Middle frontal gyrus (tissue), 1 donor: Measurements from ENCODE around the gene GRID2.
"Not testable (repeated sequence)": the region's sequence is repeated elsewhere in the genome, so short reads cannot be mapped to it uniquely, and the experiment has no call there.

Source experiments
- DNase-seq: peaks from one replicate; pipeline ENCODE4 v3.0.0-alpha.2; 2015; ENCODE audit warnings: low spot score; ENCODE audit errors: extremely low spot score

Gene GRID2

DNA sequence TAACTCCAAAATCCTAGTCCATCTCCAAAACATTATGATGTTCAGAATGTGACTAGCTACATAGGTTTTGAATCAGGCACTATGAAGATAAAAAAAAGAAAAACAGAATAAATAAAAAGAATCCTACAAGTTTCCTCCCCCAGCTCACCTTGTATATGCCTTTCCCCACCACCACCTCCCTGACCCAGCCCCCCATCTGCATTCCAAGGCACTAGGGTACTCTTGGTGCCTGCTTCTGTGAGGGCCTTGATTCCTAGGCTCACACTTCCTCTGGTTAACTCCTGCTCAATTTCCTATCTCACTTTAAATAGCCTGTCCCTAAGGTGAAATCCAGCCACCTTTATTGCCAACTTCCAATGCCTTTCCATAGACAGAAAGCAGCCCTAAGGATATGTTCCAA lies 1346.1 kb downstream of the GRID2 start:
- no peak for DNase-seq

DNA sequence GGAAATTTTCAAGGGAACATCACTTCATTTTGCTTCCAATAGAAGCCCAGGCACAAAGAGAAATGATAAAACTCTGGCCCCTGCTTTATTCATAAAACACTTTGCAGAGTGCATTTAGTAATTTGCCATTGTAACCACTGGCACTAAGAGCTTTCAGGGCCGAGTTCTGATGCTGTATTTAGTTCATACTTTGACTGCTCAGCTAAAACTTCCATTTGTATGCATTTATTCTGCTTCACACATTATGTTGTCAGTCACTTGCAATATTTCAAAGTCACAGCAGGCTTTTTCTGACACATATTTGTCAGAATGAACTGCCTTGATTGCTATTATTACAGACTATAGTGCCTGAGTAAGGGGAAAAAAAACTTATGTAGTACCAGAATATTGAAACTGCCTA lies 1350.4 kb downstream of the GRID2 start:
- DNase-seq: no peak

DNA sequence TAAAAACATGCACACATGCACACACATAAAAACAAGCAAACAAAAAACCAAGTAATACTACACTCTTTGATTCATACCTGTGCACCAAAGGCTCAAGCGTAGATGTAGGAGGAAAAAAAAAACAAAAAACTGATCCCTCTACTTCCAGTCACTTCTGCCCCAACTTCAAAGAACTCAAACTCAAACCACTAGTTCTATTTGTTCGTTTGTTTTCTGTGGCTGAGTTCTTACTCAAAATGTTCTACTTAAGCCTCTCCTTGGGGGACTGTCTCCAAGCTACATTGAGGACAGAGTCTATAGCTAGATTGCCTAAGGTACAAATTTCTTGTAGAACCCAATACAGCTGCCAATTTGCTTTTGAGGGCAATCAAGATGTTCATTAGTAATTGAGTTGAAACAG lies 1353.8 kb downstream of the GRID2 start:
- no peak for DNase-seq

GRCh38 chr4:93658443-93658842 lies 1354.7 kb downstream of the GRID2 start:
- DNase-seq: no peak

DNA sequence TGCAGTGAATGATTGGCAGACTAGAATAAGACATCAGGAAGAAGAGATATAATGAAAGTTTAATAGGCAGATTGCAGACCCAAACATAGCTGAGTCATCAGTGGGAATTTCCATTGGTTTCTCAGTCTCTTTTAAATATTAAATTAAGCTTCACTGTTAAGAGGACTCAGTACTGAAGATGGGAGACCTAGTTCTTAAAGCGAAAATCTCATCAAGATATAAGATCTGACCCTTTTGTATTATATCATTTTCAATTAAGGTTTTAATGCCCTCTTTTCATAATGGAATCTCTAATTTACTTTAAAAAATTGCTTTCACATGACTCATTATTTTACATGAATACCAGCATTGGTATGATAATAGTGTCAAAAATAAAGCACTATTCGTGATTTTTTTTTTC lies 1355.9 kb downstream of the GRID2 start:
- no peak for DNase-seq

DNA sequence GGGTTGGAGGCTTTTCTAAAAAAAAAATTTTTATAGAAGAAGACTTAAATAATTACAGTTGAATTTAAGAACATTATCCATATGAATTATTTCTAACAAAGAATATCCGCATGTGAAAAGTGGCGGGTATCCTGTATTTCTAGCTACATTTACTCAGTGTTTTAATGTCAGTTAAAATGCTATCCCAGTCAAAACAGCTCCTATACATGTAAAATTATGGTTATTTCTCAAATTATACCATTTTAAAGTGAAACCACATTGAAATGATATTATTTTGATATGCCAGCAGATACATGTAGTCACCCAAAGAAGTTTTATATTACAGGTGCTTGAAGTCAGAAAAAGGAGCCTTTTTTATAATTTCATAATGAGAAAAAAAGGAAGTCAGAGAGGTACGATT lies 1356.3 kb downstream of the GRID2 start:
- DNase-seq: no peak

DNA sequence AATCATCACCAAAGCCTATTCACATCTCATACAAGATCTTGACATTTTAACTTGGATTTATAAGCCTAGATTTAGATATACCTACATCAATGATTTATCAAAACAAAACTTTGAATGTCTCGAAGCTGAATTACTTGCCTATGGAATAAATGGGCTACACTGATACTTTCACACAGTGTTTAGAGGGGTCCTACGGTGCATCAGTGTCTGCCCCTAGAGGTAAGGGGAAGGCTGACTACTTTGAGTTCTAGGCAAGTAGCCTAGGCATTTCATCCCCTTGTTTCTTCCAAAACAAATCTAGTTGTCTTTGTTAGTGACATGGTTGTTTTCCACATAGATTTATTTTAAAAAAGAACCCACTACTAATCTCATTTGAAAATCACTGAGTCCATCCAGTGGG lies 1366.7 kb downstream of the GRID2 start:
- DNase-seq: no peak

- DNase-seq: no peak
Measured at GRCh38 chr4:93671093-93671492, 1367.3 kb downstream of the GRID2 start.

DNA sequence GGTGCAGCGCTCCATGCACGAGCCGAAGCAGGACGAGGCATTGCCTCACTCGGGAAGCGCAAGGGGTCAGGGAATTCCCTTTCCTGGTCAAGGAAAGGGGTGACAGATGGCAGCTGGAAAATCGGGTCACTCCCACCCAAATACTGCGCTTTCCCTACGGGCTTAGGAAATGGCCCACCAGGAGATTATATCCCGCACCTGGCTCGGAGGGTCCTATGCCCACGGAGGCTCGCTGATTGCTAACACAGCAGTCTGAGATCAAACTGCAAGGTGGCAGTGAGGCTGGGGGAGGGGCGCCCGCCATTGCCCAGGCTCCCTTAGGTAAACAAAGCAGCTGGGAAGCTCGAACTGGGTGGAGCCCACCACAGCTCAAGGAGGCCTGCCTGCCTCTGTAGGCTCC lies 1373.2 kb downstream of the GRID2 start:
- DNase-seq: not testable (repeated sequence)

DNA sequence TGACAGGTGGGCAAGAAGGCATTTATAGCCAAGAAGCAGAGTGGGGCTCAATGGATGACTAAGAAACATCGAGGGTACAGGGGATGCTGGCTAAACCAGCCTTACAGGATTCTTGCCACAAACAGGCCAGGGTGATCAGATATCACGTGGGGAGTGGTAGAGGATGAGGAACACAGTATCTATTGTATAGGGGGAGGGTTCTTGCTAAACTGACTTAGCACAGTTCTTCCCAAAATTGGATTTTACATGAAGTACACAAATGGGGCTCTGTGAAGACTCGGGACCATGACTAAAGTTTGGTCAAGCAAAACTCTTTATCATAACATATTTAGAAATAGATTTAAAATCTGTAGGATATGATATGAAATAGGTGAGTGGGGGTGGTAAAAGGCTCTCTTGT lies 1380.8 kb downstream of the GRID2 start:
- no peak for DNase-seq

- DNase-seq: no peak
Measured at GRCh38 chr4:93687304-93687703, 1383.5 kb downstream of the GRID2 start.

DNA sequence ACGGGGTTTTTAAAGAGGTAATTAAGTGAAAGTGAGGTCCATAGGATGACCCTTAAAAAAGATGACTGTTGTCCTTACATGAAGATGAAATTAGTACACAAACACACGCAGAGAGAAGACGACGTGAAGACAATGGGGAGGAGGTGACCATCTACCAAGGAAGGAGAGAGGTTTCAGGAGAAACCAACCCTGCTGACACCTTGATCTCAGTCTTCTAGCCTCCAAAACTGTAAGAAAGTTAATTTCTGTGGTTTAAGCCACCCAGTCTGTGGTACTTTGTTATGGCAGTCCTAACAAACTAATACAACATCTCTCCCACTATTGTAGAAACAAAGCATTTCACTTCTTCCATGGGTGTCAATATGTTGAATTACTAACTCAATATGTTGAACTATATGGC lies 1385.2 kb downstream of the GRID2 start:
- no peak for DNase-seq

DNA sequence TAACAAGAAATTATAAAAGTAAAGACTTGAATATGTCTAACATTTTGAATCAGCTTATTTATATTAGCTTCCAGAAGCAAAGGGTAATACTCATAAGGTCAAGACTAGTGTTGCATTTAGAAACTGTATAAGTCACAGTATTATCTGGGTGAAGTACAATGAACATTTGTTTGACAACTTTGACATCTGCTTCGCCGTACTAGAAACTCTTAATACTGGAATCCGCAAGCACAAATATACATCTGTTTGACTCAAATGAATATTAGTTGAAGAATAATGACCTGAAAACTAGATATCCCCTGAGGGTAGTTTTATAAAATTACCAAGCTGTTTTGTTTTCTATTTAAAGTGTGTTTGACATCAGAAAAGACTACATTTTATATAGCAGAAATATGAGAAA lies 1389.4 kb downstream of the GRID2 start:
- DNase-seq: no peak

- DNase-seq: no peak
Measured at GRCh38 chr4:93698686-93699085, 1394.9 kb downstream of the GRID2 start.

GRCh38 chr4:93700571-93700970 lies 1396.8 kb downstream of the GRID2 start:
- DNase-seq: no peak

DNA sequence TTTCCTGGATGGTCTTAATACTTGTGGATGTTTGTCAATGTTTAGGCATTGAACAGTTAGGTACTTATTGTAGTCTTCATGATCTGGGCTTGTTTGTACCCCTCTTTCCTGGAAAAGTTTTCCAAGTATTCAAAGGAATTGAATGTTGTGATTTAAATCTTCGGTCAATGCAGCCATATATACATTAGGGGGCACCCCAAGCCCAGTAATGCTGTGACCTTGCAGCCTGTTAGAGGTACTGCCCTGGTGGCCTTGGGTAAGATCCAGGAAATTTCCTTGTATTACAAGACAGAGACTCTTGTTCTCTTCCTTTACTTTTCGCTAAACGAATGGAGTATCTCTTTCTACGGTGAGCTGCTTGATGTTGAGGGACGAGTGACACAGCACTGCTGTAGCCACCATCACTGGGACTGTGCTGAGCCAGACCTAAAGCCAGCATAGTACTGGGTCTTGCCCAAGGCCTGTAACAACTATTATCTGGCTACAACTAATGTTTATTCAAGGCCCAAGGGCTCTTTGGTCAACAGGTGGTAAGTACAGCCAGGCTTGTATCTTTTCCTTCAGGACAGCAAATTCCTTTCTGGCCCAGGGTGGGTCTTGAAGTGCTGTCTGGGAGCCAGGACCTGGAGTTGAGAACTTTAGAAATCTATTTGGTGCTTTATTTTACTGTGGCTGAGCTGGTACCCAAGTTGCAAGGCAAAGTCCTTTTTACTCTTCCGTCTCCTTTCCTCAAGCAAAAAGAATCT lies 1406.5 kb downstream of the GRID2 start:
- no peak for DNase-seq

DNA sequence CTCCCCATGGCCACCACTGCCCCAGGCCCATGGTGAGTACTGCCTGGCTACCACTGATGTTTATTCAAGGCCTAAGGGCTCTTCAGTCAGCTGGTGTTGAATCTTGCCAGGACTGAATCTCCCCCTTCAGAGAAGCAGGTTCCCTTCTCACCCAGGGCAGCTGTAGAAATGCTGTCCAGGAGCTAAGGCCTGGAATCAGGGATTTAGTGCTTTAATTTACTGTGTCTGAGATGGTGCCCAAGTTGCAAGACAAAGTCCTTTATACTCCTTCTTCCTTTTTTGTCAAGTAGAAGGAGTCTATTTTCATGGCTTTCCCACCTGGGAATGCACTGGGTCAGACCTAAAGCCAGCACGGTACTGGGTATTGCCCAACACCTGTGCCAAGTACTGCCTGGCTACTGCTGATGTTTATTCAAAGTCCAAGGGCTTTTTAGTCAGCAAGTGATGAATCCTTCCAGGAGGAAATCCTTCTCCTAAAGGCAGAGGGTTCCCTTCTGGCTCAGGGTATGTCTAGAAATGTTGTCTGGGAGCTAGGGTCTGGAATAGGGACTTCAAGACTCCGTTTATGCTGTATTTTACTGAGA lies 1407.2 kb downstream of the GRID2 start:
- DNase-seq: no peak

- DNase-seq: no peak
Measured at GRCh38 chr4:93718233-93718632, 1414.5 kb downstream of the GRID2 start.

- DNase-seq: no peak
Measured at GRCh38 chr4:93719552-93719951, 1415.8 kb downstream of the GRID2 start.

GRCh38 chr4:93722446-93722845 lies 1418.7 kb downstream of the GRID2 start:
- DNase-seq: no peak

- no peak for DNase-seq
Measured at GRCh38 chr4:93730251-93730650, 1426.5 kb downstream of the GRID2 start.

GRCh38 chr4:93730760-93731159 lies 1427.0 kb downstream of the GRID2 start:
- no peak for DNase-seq

GRCh38 chr4:93731456-93731855 lies 1427.7 kb downstream of the GRID2 start:
- DNase-seq: no peak
